Activated CD8-positive, alpha-beta memory T cell treated with anti-CD3 and anti-CD28 coated beads for 1 hour (primary cell): ENCODE results near the gene SMIM13.

Source experiments
- DNase-seq, 2 donors: peaks; one replicate each; pipeline ENCODE4 v3.0.0-alpha.2; 2020; ENCODE audit warnings: low read depth in 1 of 2; ENCODE audit errors: extremely low read depth in 1 of 2

Gene SMIM13

GRCh38 chr6:11149551-11149950 is 55.9 kb downstream of the SMIM13 start:
- no peak for DNase-seq

DNA sequence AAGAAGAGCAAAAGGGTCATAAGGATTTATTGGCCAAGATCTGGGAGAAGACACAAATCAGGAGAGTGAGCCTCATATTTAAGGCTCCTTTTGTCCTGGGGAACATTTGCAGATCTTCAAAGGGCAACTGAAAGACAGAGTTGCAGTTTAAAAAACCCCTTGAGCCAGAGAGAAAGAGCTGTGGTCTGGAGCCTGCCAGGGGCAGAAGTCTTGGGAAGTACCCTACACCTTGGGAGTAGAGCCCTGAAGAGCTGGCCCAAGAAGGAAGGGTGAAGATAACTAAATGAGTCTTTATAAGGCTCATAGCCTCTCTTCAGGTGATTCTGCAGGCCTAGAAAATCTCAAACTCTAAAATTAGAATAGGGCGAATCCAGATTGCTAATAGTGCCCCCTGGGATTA is 57.9 kb downstream of the SMIM13 start:
- DNase-seq: no peak

GRCh38 chr6:11152581-11152980 is 58.9 kb downstream of the SMIM13 start:
- no peak for DNase-seq

GRCh38 chr6:11153447-11153846 is 59.8 kb downstream of the SMIM13 start:
- DNase-seq: no peak

GRCh38 chr6:11155589-11155988 is 62.0 kb downstream of the SMIM13 start:
- no peak for DNase-seq

DNA sequence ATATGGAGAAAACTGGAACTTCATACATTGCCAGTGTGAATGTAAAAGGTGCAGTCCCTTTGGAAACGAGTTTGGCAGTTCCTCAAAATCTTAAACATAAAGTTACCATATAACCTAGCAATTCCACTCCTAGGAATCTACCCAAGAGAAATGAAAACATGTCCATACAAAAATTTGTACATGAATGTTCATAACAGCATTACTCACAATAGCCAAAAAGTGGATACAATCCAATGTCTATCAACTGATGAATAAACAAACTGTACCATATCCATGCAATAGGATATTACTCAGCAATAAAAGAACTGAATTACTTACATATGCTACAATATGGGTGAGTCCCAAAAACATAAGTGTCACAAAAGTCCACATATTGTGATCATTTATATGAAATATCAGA is 66.6 kb downstream of the SMIM13 start:
- no peak for DNase-seq

GRCh38 chr6:11161031-11161956 is 67.7 kb downstream of the SMIM13 start:
- DNase-seq: no peak

GRCh38 chr6:11162262-11162661 is 68.6 kb downstream of the SMIM13 start:
- no peak for DNase-seq

- DNase-seq: no peak
Observed at GRCh38 chr6:11163932-11164331, 70.3 kb downstream of the SMIM13 start.

DNA sequence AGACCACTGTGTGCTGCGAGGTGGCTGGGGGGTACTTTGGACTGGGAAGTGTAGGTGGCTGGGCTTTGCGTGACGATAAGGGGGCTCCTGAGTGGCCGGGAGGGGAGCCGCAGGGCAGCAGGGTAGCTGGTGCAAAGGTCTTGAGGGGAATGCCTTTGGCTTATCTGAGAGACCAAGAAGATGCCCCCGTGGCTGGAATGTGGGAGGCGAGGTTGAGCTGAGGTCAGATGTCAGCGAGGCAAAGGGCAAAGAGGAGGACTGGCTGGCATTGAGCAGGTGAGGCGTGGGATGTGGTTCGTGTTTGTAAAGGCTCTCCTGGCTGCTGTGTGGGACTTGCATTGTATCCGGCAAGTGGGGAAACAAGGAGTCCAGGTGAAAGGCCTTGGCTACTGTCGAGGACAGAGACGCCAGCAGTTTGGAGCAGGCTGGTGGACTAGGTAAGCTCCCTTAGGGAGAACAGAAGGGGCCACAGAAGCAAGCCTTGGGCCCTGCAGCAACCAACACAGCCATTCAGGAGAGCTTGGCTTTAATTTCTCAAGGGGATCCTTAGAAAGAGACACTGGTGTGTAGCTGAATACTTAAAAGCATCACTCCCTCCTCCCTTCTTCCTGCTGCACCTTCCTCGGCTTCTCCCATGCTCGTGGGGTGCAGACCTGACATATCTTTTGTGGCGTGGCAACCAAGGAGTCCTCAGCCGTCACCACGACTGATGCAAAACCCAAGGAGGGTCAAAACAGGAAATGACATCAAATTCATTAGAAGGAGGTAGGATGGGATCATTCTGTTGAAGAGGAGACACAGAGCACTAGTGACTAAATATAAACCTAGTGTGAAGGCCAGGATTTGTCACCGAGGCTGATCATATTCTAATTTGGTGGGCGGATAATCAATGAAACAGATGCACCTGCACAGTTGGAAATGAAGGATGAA is 71.3 kb downstream of the SMIM13 start:
- DNase-seq: no peak

DNA sequence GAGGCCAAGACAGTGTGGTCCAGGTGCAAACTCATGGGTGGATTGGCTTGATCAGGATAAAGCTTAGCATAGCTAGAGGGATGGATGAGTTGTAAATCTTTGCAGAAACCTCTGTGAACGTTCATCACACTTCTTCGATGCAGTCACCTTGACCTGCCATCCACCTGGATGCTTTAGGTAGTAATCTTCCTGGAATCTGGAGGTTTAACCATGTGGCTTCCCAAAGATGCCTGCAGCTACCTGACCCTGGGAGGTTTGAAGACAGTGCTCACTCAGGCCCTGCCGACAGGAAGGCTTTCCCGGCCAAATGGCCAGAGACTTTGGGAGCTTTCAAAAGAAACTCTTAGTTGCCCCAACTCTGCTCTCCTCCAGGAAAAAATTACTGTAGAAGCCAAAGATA is 73.3 kb downstream of the SMIM13 start:
- no peak for DNase-seq

DNA sequence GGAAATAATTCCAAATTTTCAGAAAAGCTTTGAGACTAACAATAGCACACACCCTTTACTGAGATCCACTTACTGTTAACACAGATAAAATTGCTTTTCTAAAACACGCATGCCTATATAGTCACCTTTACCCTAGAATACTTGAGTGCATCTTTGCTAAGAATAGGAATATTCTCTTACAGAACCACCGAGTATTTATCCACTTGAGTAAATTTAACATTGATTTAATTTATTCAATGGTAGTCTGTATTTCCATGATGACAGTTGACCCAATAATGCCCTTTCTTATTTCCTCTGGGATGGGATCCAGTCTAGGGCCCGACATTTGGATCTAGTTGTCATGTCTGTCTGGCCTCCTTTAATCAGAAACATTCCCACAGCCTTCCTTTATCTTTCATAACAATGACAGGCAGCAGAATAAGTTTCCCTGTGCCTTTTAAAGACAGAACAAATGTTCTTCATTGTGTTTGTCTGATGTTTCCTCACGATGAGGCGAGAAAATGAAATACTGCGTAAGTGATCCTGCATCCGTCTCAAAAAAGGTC is 74.5 kb downstream of the SMIM13 start:
- no peak for DNase-seq

GRCh38 chr6:11171952-11172351 is 78.3 kb downstream of the SMIM13 start:
- DNase-seq: no peak

GRCh38 chr6:11172501-11173327 is 79.1 kb downstream of the SMIM13 start:
- peak; percentile 42 to 74 for DNase-seq

DNA sequence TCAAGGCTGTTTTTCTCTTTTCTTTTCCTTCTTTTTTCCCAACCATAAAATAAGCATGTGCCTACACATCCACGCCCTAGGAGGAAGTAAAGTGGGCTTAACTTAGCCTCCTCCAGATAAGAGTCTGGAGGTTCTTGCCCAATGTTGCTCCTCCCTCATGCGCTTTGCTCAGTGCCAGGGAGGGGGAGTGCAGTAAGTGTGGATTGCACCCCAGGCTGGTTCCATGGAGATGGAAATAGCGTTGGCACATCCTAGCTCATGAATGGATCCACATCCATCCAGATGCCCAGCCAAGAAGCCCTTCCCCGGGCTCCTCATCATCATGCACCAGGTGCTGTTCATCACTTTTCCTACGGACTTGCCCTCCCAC is 80.6 kb downstream of the SMIM13 start:
- no peak for DNase-seq

- DNase-seq: no peak
Observed at GRCh38 chr6:11177271-11177670, 83.6 kb downstream of the SMIM13 start.

GRCh38 chr6:11179088-11179418 is 85.4 kb downstream of the SMIM13 start:
- DNase-seq: no peak

GRCh38 chr6:11179419-11180202 is 86.0 kb downstream of the SMIM13 start:
- DNase-seq: no peak

- DNase-seq: no peak
Observed at GRCh38 chr6:11181478-11182136, 88.0 kb downstream of the SMIM13 start.
